GM19452 (cell line): ENCODE data around the gene FRG2B.
"Not testable (repeated sequence)": the region's sequence is repeated elsewhere in the genome, so short reads cannot be mapped to it uniquely, and the experiment has no call there.

Experiments
- ATAC-seq: cut with Tn5 transposase; IDR thresholded peaks from one replicate; pipeline ENCODE4 v1.9.1; 2021; ENCODE audit not compliant: unreplicated experiment

FRG2B gene

DNA sequence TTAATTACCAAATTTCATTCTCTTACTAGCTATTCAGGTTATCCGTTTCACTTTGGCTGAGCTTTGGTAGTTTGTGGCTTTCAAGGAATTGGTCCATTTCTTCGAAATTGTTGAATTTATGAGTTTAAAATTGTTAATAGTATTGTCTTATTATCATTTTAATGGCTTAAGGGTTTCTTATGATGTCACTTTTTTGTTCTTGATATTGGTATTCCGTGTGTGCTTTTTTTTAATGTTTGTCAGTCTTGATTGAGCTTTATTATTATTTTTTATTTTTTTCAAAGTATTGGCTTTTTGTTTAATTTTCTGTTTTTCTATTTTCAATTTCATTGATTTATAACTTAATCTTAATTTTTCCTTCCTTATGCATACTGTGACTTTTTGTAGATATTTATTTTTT, 25.9 kb downstream of the FRG2B start:
- ATAC-seq, result no peak

DNA sequence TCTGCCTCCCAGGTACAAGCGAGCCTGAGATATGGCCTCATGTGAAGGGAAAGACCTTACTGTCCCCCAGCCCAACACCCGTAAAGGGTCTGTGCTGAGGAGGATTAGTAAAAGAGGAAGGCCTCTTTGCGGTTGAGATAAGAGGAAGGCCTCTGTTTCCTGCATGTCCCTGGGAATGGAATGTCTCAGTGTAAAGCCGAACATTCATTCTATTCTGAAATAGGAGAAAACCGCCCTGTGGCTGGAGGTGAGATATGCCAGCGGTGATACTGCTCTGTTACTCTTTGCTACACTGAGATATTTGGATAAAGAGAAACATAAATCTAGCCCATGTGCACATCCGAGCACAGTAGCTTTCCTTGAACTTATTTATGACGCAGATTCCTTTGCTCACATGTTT, 26.7 kb downstream of the FRG2B start:
- not testable (repeated sequence) for ATAC-seq

DNA sequence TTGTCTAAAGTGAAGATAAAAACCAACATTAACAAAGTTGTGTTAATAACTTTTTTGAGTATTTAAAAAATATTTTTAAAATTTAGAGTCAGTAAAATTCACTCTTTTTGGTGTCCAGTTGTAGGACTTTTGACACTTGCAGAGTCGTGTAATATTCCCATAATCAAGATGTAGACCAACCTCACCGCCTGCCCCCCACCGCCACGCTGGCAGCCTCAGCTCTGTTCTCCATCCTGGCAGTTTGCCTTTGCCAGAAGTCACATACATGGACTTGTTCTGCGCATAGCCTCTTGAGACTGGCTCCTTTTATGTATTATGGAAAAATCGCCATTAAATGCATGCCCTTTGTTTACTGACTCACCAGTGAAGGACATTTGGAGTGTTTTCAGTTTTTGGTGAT, 33.9 kb downstream of the FRG2B start:
- no peak for ATAC-seq

GRCh38 chr10:133590970-133591359, 35.6 kb downstream of the FRG2B start:
- ATAC-seq, result no peak

DNA sequence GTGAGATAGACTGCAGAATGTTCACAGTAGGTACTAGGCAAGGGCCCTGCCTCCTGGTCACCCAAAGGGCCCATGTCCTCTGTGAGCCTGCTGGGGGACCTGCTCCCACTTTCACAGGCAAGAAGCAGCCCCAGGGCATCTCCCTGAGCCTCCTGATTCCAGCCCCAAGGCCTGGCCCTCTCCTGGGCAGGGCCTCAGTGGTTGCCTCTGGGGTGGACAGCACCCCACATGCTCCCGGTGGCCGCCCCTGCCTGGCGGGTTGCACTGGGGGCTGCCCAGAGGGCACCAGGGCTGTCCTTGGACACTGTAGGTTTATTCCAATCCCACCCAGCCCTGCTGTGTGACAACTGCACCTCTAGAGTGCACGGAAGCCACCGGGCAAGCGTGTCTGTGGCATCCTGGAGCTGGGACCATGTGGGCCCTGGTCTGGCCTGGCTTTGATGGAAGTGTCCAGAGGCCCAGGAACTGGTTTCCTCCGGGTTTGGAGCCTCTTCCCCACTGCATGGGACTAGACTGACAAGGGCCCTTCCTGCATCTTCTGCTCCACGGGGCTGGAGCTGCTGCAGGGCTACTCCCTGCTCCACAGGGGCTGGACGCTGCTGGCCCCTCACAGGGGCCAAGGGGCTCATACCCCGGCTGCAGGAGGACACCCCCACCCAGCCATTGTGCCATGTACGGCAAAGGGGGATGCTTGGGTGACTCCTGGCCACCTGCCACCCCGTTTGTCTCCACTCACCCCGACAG, 36.2 kb downstream of the FRG2B start:
- ATAC-seq, result no peak

DNA sequence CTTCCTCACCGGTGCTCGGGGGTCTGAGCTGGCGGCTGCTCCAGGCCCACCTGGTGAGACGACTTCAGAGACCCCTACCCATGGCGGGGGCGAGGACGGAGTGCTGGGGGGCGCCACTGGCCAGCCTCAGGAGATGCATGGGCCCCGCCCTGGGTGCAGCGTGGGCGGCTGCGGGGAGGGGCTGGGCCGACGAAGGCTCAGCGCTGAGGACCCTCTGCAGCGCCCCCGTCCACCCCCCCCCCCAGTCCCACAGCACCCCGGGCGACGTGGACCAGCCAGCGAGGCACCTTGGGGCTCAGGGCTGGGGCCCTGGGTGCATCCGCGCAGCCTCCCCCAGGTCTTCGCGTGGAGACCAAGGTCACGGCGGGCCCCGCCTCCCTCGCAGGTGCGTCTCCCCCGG, 49.6 kb downstream of the FRG2B start:
- not testable (repeated sequence) for ATAC-seq
